Upper lobe of right lung (tissue), 1 donor: ENCODE data around the gene ADAMTSL1. TPM values are rescaled to one million over a fixed set of nuclear protein-coding genes. Genes with fewer than 3 reads are reported as not detected.

Experiments used
- ATAC-seq: fragments of 200-7000 bp; cut with Tn5 transposase; one replicate; pipeline ENCODE4 v1.9.1; 2020; ENCODE audit warnings: mild to moderate bottlenecking, moderate library complexity
- DNase-seq: peaks from one replicate; pipeline ENCODE4 v3.0.0-alpha.2; 2020
- H3K27ac ChIP-seq: fragments of 200-600 bp; one replicate; pipeline ENCODE4 v1.8.0; 2022
- H3K27me3 ChIP-seq: fragments of 200-600 bp; one replicate; pipeline ENCODE4 v1.8.0; 2022; ENCODE audit warnings: mild to moderate bottlenecking
- H3K36me3 ChIP-seq: fragments of 200-600 bp; one replicate; pipeline ENCODE4 v1.8.0; 2022
- H3K4me1 ChIP-seq: fragments of 200-600 bp; one replicate; pipeline ENCODE4 v1.8.0; 2022
- H3K4me3 ChIP-seq: fragments of 200-600 bp; one replicate; pipeline ENCODE4 v1.8.0; 2022; ENCODE audit warnings: mild to moderate bottlenecking
- H3K9me3 ChIP-seq: fragments of 200-600 bp; one replicate; pipeline ENCODE4 v1.8.0; 2022
- CTCF ChIP-seq: fragments of 200-600 bp; IDR thresholded peaks from one replicate; pipeline ENCODE4 v1.8.0; 2022; ENCODE audit warnings: antibody characterized with exemption
- intact Hi-C: fragments of 100-400 bp; cut with DNase I; formaldehyde crosslinking; loops from one replicate; pipeline ENCODE4 v1.11.0; 2022
- total RNA-seq: library from RNA; stranded (reverse); fragmentation: NEBNext Ultra II Directional; extraction: Animal tissue kit (Norgen Biotek cat#: 25700); gene quantifications from one replicate; pipeline ENCODE4 v1.2.1, GENCODE V29; 2021
- donor health status: DM: no; HTN: yes; CAD: no; lungs with severe emphysema.

The ADAMTSL1 gene
- total RNA-seq, 1 donor from 2014 or later = 7.3 TPM

- TF ChIP-seq CTCF = no peak
- Histone ChIP-seq H3K27me3 (no peaks in the 10 kb centered on the region), H3K27ac (no peak overlapping the region), H3K4me1 (no peaks in the 10 kb centered on the region), H3K9me3 (no peaks in the 10 kb centered on the region), H3K4me3 (no peak overlapping the region), H3K36me3 (no peaks in the 10 kb centered on the region)
- intact Hi-C loops = no loop called here
- no peak for ATAC-seq
- DNase-seq = no peak
These were observed 219.0 kb downstream of the ADAMTSL1 start for GRCh38 chr9:18692962-18693361.

- H3K4me3 ChIP-seq = no peak overlapping the region
- no peaks in the 10 kb centered on the region for H3K27me3 ChIP-seq
- intact Hi-C loops = no loop called here
- no peak for TF ChIP-seq CTCF
- H3K9me3 ChIP-seq = no peaks in the 10 kb centered on the region
- ATAC-seq (no peak), DNase-seq (no peak)
- no peak overlapping the region for H3K27ac ChIP-seq
- no peaks in the 10 kb centered on the region for H3K4me1 ChIP-seq
- H3K36me3 ChIP-seq = no peaks in the 10 kb centered on the region
These were observed 221.2 kb downstream of the ADAMTSL1 start for GRCh38 chr9:18694959-18695668.

- H3K4me3 ChIP-seq = no peak overlapping the region
- H3K4me1 ChIP-seq = no peaks in the 10 kb centered on the region
- H3K36me3 ChIP-seq = no peaks in the 10 kb centered on the region
- no peak for ATAC-seq
- no peak overlapping the region for H3K27ac ChIP-seq
- no peaks in the 10 kb centered on the region for H3K9me3 ChIP-seq
- no peaks in the 10 kb centered on the region for H3K27me3 ChIP-seq
- no peak for DNase-seq
- no peak for TF ChIP-seq CTCF
- intact Hi-C loops = no loop called here
These were observed 225.0 kb downstream of the ADAMTSL1 start for GRCh38 chr9:18698992-18699391.

GRCh38 chr9:18699764-18700163, 225.8 kb downstream of the ADAMTSL1 start:
- Histone ChIP-seq H3K4me3 (no peak overlapping the region), H3K9me3 (no peaks in the 10 kb centered on the region), H3K36me3 (no peaks in the 10 kb centered on the region), H3K4me1 (no peaks in the 10 kb centered on the region), H3K27me3 (no peaks in the 10 kb centered on the region), H3K27ac (no peak overlapping the region)
- ATAC-seq = no peak
- intact Hi-C loops = no loop called here
- no peak for DNase-seq
- TF ChIP-seq CTCF = no peak

- ATAC-seq = no peak
- no peak overlapping the region for H3K27ac ChIP-seq
- no peaks in the 10 kb centered on the region for H3K36me3 ChIP-seq
- peaks cover 4% of the 10 kb centered on the region for H3K4me1 ChIP-seq
- intact Hi-C loops = no loop called here
- no peak overlapping the region for H3K4me3 ChIP-seq
- TF ChIP-seq CTCF = no peak
- H3K9me3 ChIP-seq = no peaks in the 10 kb centered on the region
- no peak for DNase-seq
- no peaks in the 10 kb centered on the region for H3K27me3 ChIP-seq
These were observed 226.8 kb downstream of the ADAMTSL1 start for GRCh38 chr9:18700714-18701113.
